ENCODE data around the gene ATP6V1A. TPM values are rescaled to one million over a fixed set of nuclear protein-coding genes. Genes with fewer than 3 reads are reported as not detected.

Gene ATP6V1A
- polyA plus RNA-seq, 1 of the 3 experiments (the other 2 are of a cell fraction): 12.1 TPM

GRCh38 chr3:113698213-113698742 lies 48.6 kb upstream of the ATP6V1A start:
- no peak for DNase-seq
- Histone ChIP-seq H3K27me3 (ENCODE audit: insufficient read depth) (no peaks in the 10 kb centered on the region), H2AFZ (ENCODE audit: low read depth) (no peak overlapping the region; the same call in 1 of the 2 replicates), H3K4me1 (ENCODE audit: control insufficient read depth in 1 of 2, insufficient read depth in 2 of 2, low read depth in 1 of 2, low read length in 1 of 2) (no peaks in the 10 kb centered on the region; a peak in 2 of 4 replicates), H3K4me2 (peak overlapping the region; percentile 87), H3K4me3 (ENCODE audit: low read depth in 2 of 2, low read length in 1 of 2) (no peak overlapping the region; a peak in 1 of 4 replicates), H3K79me2 (ENCODE audit: insufficient read depth) (peaks cover 32% of the 10 kb centered on the region), H3K9me2 (no peaks in the 10 kb centered on the region), H3K27ac (ENCODE audit: low read depth in 2 of 2, low read length in 1 of 2) (no peak overlapping the region), H3K9me3 (no peaks in the 10 kb centered on the region), H3F3A (replicated peaks; ENCODE audit: insufficient read depth) (no peaks in the 10 kb centered on the region), H4K20me1 (ENCODE audit: insufficient read depth) (no peaks in the 10 kb centered on the region), H3K36me3 (replicated peaks in 1 of 2; ENCODE audit: control insufficient read depth in 1 of 2, insufficient read depth in 2 of 2, low read length in 1 of 2) (no peaks in the 10 kb centered on the region), H3K9ac (no peak overlapping the region)
- WGBS (ENCODE audit: low lambda C conversion rate): 64% methylated on average over 6 of the region's 6 CpGs
- ChIA-PET CTCF (interaction anchor here (0.6 to 1.3 kb wide), 3 partner anchors 34 to 47 kb away, joined by 3 to 4 read pairs (median 3); no protein-coding TSS in a partner anchor), POLR2A (no interaction called here)
- no peak for TF ChIP-seq EZH2phosphoT487 (IDR thresholded peaks at IDR 0.05; ENCODE audit: borderline replicate concordance, low read depth)
- no peak for TF ChIP-seq ZBTB33 (IDR thresholded peaks at IDR 0.05; ENCODE audit: borderline replicate concordance, low read depth)
- no peak for TF ChIP-seq USF2 (IDR thresholded peaks at IDR 0.05; ENCODE audit: borderline replicate concordance, low read depth, low read length)
- TF ChIP-seq IRF3 (IDR thresholded peaks at IDR 0.05; ENCODE audit: low read depth, low read length): no peak
- TF ChIP-seq YY1 (IDR thresholded peaks at IDR 0.05; ENCODE audit: low read depth): no peak
- TF ChIP-seq SMC3 (IDR thresholded peaks at IDR 0.05; ENCODE audit: low read depth, low read length): no peak
- no peak for TF ChIP-seq RXRA (IDR thresholded peaks at IDR 0.05; ENCODE audit: borderline replicate concordance, low read depth)
- TF ChIP-seq NFIC (IDR thresholded peaks at IDR 0.05; ENCODE audit: borderline replicate concordance): no peak

- ChIA-PET POLR2A (no interaction called here), CTCF (interaction anchor here (0.6 to 1.3 kb wide), 3 partner anchors 12 to 46 kb away, joined by 3 to 4 read pairs (median 3); no protein-coding TSS in a partner anchor)
- H3K79me2 ChIP-seq (ENCODE audit: insufficient read depth): peaks cover 25% of the 10 kb centered on the region
- H3K9me2 ChIP-seq: no peaks in the 10 kb centered on the region
- no peak overlapping the region for H3K27ac ChIP-seq (ENCODE audit: low read depth in 2 of 2, low read length in 1 of 2)
- no peaks in the 10 kb centered on the region for H3K9me3 ChIP-seq
- no peak overlapping the region for H2AFZ ChIP-seq (ENCODE audit: low read depth)
- DNase-seq: peak; percentile 14
- no peak overlapping the region for H3K4me3 ChIP-seq (ENCODE audit: low read depth in 2 of 2, low read length in 1 of 2)
- H3K9ac ChIP-seq: no peak overlapping the region
- H3K36me3 ChIP-seq (replicated peaks in 1 of 2; ENCODE audit: control insufficient read depth in 1 of 2, insufficient read depth in 2 of 2, low read length in 1 of 2): no peaks in the 10 kb centered on the region
- H3K4me2 ChIP-seq: no peak overlapping the region
- 84% methylated on average over 17 of the region's 24 CpGs for WGBS (ENCODE audit: low lambda C conversion rate)
- H3K27me3 ChIP-seq (ENCODE audit: insufficient read depth): no peaks in the 10 kb centered on the region
- H3F3A ChIP-seq (replicated peaks; ENCODE audit: insufficient read depth): no peaks in the 10 kb centered on the region
- H4K20me1 ChIP-seq (ENCODE audit: insufficient read depth): no peaks in the 10 kb centered on the region
- H3K4me1 ChIP-seq (ENCODE audit: control insufficient read depth in 1 of 2, insufficient read depth in 2 of 2, low read depth in 1 of 2, low read length in 1 of 2): no peaks in the 10 kb centered on the region; a peak in 2 of 4 replicates
- TF ChIP-seq JUND (IDR thresholded peaks at IDR 0.05): no peak
- no peak for TF ChIP-seq NFIC (IDR thresholded peaks at IDR 0.05; ENCODE audit: borderline replicate concordance)
- TF ChIP-seq TEAD4 (IDR thresholded peaks at IDR 0.05; ENCODE audit: borderline replicate concordance, insufficient read depth): no peak
- no peak for TF ChIP-seq TCF12 (IDR thresholded peaks at IDR 0.05)
- TF ChIP-seq RXRA (IDR thresholded peaks at IDR 0.05; ENCODE audit: borderline replicate concordance, low read depth): no peak
- TF ChIP-seq RAD21 (IDR thresholded peaks at IDR 0.05; ENCODE audit: low read length): no peak
These were observed 47.9 kb upstream of the ATP6V1A start for GRCh38 chr3:113698956-113699355.
